HL-60 (cell line): Measurements from ENCODE around the gene PITPNB.

Experiments
- CTCF ChIP-seq: IDR thresholded peaks from one replicate; pipeline ENCODE4 v1.5.1; 2011; ENCODE audit warnings: low read length, control low read depth, inconsistent platforms; ENCODE audit not compliant: insufficient read depth
- POLR2AphosphoS5 ChIP-seq: IDR thresholded peaks from 2 replicates; pipeline ENCODE4 v1.6.1; 2012; ENCODE audit warnings: low read depth
- SPI1 ChIP-seq: IDR thresholded peaks from 2 replicates; pipeline ENCODE4 v1.6.1; 2012; ENCODE audit warnings: low read depth, mild to moderate bottlenecking, borderline replicate concordance

- TF ChIP-seq CTCF, result no peak
- no peak for TF ChIP-seq POLR2AphosphoS5
- TF ChIP-seq SPI1, result no peak
These were observed 43.1 kb downstream of the PITPNB start for GRCh38 chr22:27875951-27876350.
